ENCODE measurements around the gene PHAF1. TPM values are rescaled to one million over a fixed set of nuclear protein-coding genes. Genes with fewer than 3 reads are reported as not detected.

Gene PHAF1
- total and polyA plus RNA-seq, 4 donors = 12.6 to 20.7 (median 13.5) TPM

GRCh38 chr16:67173808-67174705 is 64.3 kb downstream of the PHAF1 start:
- no peaks in the 10 kb centered on the region for H3K9me3 ChIP-seq (ENCODE audit: control insufficient read depth, low read length)
- peak overlapping the region in 1 of 2 donors; percentile 90 for H3K27ac ChIP-seq (ENCODE audit: low read depth in 1 of 2, low read length in 2 of 2)
- DNase-seq (peak; percentile 92 to 95), ATAC-seq (ENCODE audit: low FRiP score) (peak; percentile 85)
- H3K4me3 ChIP-seq (ENCODE audit: low read length in 2 of 2) = peak overlapping the region; percentile 0 to 8
- intact Hi-C loops (cut with DNase I) = no loop called here
- WGBS, 2 donors = 1% methylated on average over 66 to 71 of the region's 71 CpGs
- H3K36me3 ChIP-seq (ENCODE audit: control insufficient read depth in 1 of 2, insufficient read depth in 2 of 2, low read length in 1 of 2) = no peaks in the 10 kb centered on the region
- H3K4me1 ChIP-seq (ENCODE audit: control insufficient read depth in 1 of 2, insufficient read depth in 2 of 2, low read length in 2 of 2) = no peaks in the 10 kb centered on the region
- H3K27me3 ChIP-seq (ENCODE audit: control insufficient read depth in 1 of 2, insufficient read depth in 2 of 2, low read length in 1 of 2) = peaks cover 0 to 2% of the 10 kb centered on the region in 2 donors

GRCh38 chr16:67174706-67175231 is 65.0 kb downstream of the PHAF1 start:
- Histone ChIP-seq H3K4me1 (ENCODE audit: control insufficient read depth in 1 of 2, insufficient read depth in 2 of 2, low read length in 2 of 2) (no peaks in the 10 kb centered on the region), H3K9me3 (ENCODE audit: control insufficient read depth, low read length) (no peaks in the 10 kb centered on the region), H3K36me3 (ENCODE audit: control insufficient read depth in 1 of 2, insufficient read depth in 2 of 2, low read length in 1 of 2) (no peaks in the 10 kb centered on the region), H3K27me3 (ENCODE audit: control insufficient read depth in 1 of 2, insufficient read depth in 2 of 2, low read length in 1 of 2) (peaks cover 0 to 2% of the 10 kb centered on the region in 2 donors), H3K27ac (ENCODE audit: low read depth in 1 of 2, low read length in 2 of 2) (peak overlapping the region in 1 of 2 donors; percentile 41), H3K4me3 (ENCODE audit: low read length in 2 of 2) (no peak overlapping the region)
- no peak for DNase-seq
- intact Hi-C loops (cut with DNase I) = no loop called here
- ATAC-seq (ENCODE audit: low FRiP score) = no peak
- WGBS, 2 donors = 61 to 65% methylated on average over 28 to 31 of the region's 31 CpGs

GRCh38 chr16:67176662-67177061 is 66.9 kb downstream of the PHAF1 start:
- Histone ChIP-seq H3K36me3 (ENCODE audit: control insufficient read depth in 1 of 2, insufficient read depth in 2 of 2, low read length in 1 of 2) (no peaks in the 10 kb centered on the region), H3K27ac (ENCODE audit: low read depth in 1 of 2, low read length in 2 of 2) (no peak overlapping the region), H3K9me3 (ENCODE audit: control insufficient read depth, low read length) (no peaks in the 10 kb centered on the region), H3K27me3 (ENCODE audit: control insufficient read depth in 1 of 2, insufficient read depth in 2 of 2, low read length in 1 of 2) (peaks cover 0 to 2% of the 10 kb centered on the region in 2 donors), H3K4me3 (ENCODE audit: low read length in 2 of 2) (no peak overlapping the region), H3K4me1 (ENCODE audit: control insufficient read depth in 1 of 2, insufficient read depth in 2 of 2, low read length in 2 of 2) (no peaks in the 10 kb centered on the region)
- DNase-seq = no peak
- no peak for ATAC-seq (ENCODE audit: low FRiP score)
- WGBS, 2 donors = 91 to 95% methylated on average over 12 of the region's 12 CpGs
- intact Hi-C loops (cut with DNase I) = no loop called here

- intact Hi-C loops (cut with DNase I) = no loop called here
- H3K4me1 ChIP-seq (ENCODE audit: control insufficient read depth in 1 of 2, insufficient read depth in 2 of 2, low read length in 2 of 2) = no peaks in the 10 kb centered on the region
- H3K9me3 ChIP-seq (ENCODE audit: control insufficient read depth, low read length) = no peaks in the 10 kb centered on the region
- no peaks in the 10 kb centered on the region for H3K36me3 ChIP-seq (ENCODE audit: control insufficient read depth in 1 of 2, insufficient read depth in 2 of 2, low read length in 1 of 2)
- ATAC-seq (ENCODE audit: low FRiP score) = peak; percentile 20
- peaks cover 0 to 2% of the 10 kb centered on the region in 2 donors for H3K27me3 ChIP-seq (ENCODE audit: control insufficient read depth in 1 of 2, insufficient read depth in 2 of 2, low read length in 1 of 2)
- WGBS, 2 donors = 5 to 6% methylated on average over 63 to 73 of the region's 73 CpGs
- H3K4me3 ChIP-seq (ENCODE audit: low read length in 2 of 2) = no peak overlapping the region
- peak; percentile 73 to 85 for DNase-seq
- no peak overlapping the region for H3K27ac ChIP-seq (ENCODE audit: low read depth in 1 of 2, low read length in 2 of 2)
Observed at GRCh38 chr16:67177743-67178699, 68.3 kb downstream of the PHAF1 start.

- no peak overlapping the region for H3K27ac ChIP-seq (ENCODE audit: low read depth in 1 of 2, low read length in 2 of 2)
- ATAC-seq (ENCODE audit: low FRiP score) (no peak), DNase-seq (peak in 1 of 2 donors; percentile 75)
- WGBS, 2 donors = 91 to 92% methylated on average over 13 of the region's 13 CpGs
- H3K9me3 ChIP-seq (ENCODE audit: control insufficient read depth, low read length) = no peaks in the 10 kb centered on the region
- H3K4me3 ChIP-seq (ENCODE audit: low read length in 2 of 2) = no peak overlapping the region
- intact Hi-C loops (cut with DNase I) = loop anchor here (10.0 kb wide), 2 partner anchors 205 to 285 kb away; no protein-coding TSS in a partner anchor
- no peaks in the 10 kb centered on the region for H3K4me1 ChIP-seq (ENCODE audit: control insufficient read depth in 1 of 2, insufficient read depth in 2 of 2, low read length in 2 of 2)
- H3K36me3 ChIP-seq (ENCODE audit: control insufficient read depth in 1 of 2, insufficient read depth in 2 of 2, low read length in 1 of 2) = no peaks in the 10 kb centered on the region
- H3K27me3 ChIP-seq (ENCODE audit: control insufficient read depth in 1 of 2, insufficient read depth in 2 of 2, low read length in 1 of 2) = peaks cover 0 to 2% of the 10 kb centered on the region in 2 donors
Observed at GRCh38 chr16:67179421-67180080, 69.8 kb downstream of the PHAF1 start.

- H3K27ac ChIP-seq (ENCODE audit: low read depth in 1 of 2, low read length in 2 of 2) = no peak overlapping the region
- H3K27me3 ChIP-seq (ENCODE audit: control insufficient read depth in 1 of 2, insufficient read depth in 2 of 2, low read length in 1 of 2) = peaks cover 0 to 2% of the 10 kb centered on the region in 2 donors
- no peak for ATAC-seq (ENCODE audit: low FRiP score)
- DNase-seq = peak in 1 of 2 donors; percentile 75
- no peaks in the 10 kb centered on the region for H3K9me3 ChIP-seq (ENCODE audit: control insufficient read depth, low read length)
- intact Hi-C loops (cut with DNase I) = loop anchor here (10.0 kb wide), 2 partner anchors 205 to 285 kb away; no protein-coding TSS in a partner anchor
- H3K4me1 ChIP-seq (ENCODE audit: control insufficient read depth in 1 of 2, insufficient read depth in 2 of 2, low read length in 2 of 2) = no peaks in the 10 kb centered on the region
- H3K4me3 ChIP-seq (ENCODE audit: low read length in 2 of 2) = no peak overlapping the region
- 90 to 93% methylated on average over 16 of the region's 16 CpGs for WGBS, 2 donors
- no peaks in the 10 kb centered on the region for H3K36me3 ChIP-seq (ENCODE audit: control insufficient read depth in 1 of 2, insufficient read depth in 2 of 2, low read length in 1 of 2)
Observed at GRCh38 chr16:67180166-67180565, 70.4 kb downstream of the PHAF1 start.

GRCh38 chr16:67181346-67181745 is 71.6 kb downstream of the PHAF1 start:
- 6 to 8% methylated on average over 2 of the region's 2 CpGs for WGBS, 2 donors
- H3K27ac ChIP-seq (ENCODE audit: low read depth in 1 of 2, low read length in 2 of 2) = no peak overlapping the region
- H3K4me1 ChIP-seq (ENCODE audit: control insufficient read depth in 1 of 2, insufficient read depth in 2 of 2, low read length in 2 of 2) = no peaks in the 10 kb centered on the region
- H3K27me3 ChIP-seq (ENCODE audit: control insufficient read depth in 1 of 2, insufficient read depth in 2 of 2, low read length in 1 of 2) = peaks cover 0 to 2% of the 10 kb centered on the region in 2 donors
- no peak overlapping the region for H3K4me3 ChIP-seq (ENCODE audit: low read length in 2 of 2)
- no peaks in the 10 kb centered on the region for H3K36me3 ChIP-seq (ENCODE audit: control insufficient read depth in 1 of 2, insufficient read depth in 2 of 2, low read length in 1 of 2)
- ATAC-seq (ENCODE audit: low FRiP score) (no peak), DNase-seq (peak in 1 of 2 donors; percentile 87)
- intact Hi-C loops (cut with DNase I) = loop anchor here (10.0 kb wide), 2 partner anchors 207 to 287 kb away; no protein-coding TSS in a partner anchor
- H3K9me3 ChIP-seq (ENCODE audit: control insufficient read depth, low read length) = no peaks in the 10 kb centered on the region

GRCh38 chr16:67182288-67182687 is 72.5 kb downstream of the PHAF1 start:
- H3K9me3 ChIP-seq (ENCODE audit: control insufficient read depth, low read length) = no peaks in the 10 kb centered on the region
- no peaks in the 10 kb centered on the region for H3K36me3 ChIP-seq (ENCODE audit: control insufficient read depth in 1 of 2, insufficient read depth in 2 of 2, low read length in 1 of 2)
- ATAC-seq (ENCODE audit: low FRiP score) = no peak
- no peak for DNase-seq
- H3K27ac ChIP-seq (ENCODE audit: low read depth in 1 of 2, low read length in 2 of 2) = no peak overlapping the region
- WGBS, 2 donors = 81 to 88% methylated on average over 2 of the region's 2 CpGs
- no peaks in the 10 kb centered on the region for H3K4me1 ChIP-seq (ENCODE audit: control insufficient read depth in 1 of 2, insufficient read depth in 2 of 2, low read length in 2 of 2)
- H3K4me3 ChIP-seq (ENCODE audit: low read length in 2 of 2) = no peak overlapping the region
- peaks cover 0 to 2% of the 10 kb centered on the region in 2 donors for H3K27me3 ChIP-seq (ENCODE audit: control insufficient read depth in 1 of 2, insufficient read depth in 2 of 2, low read length in 1 of 2)
- intact Hi-C loops (cut with DNase I) = loop anchor here (10.0 kb wide), 2 partner anchors 207 to 287 kb away; no protein-coding TSS in a partner anchor
